Transverse colon (tissue), 4 donors: ENCODE results near the gene MAGI2. TPM values are rescaled to one million over a fixed set of nuclear protein-coding genes. Genes with fewer than 3 reads are reported as not detected.

ENCODE experiments used
- DNase-seq: peaks from one replicate; pipeline ENCODE4 v3.0.0-alpha.2; 2019
- H3K27ac ChIP-seq, 4 donors: fragments of 200-600 bp; sonication (generic); 2 replicates each; pipeline ENCODE4 v1.5.1; 2016 to 2018; ENCODE audit warnings: inconsistent platforms in 4 of 4
- H3K27me3 ChIP-seq: fragments of 200-600 bp; sonication (generic); 2 replicates; pipeline ENCODE4 v1.5.1; 2017; ENCODE audit warnings: inconsistent platforms
- H3K36me3 ChIP-seq, 4 donors: fragments of 200-600 bp; sonication (generic); 2 replicates each; pipeline ENCODE4 v1.5.1; 2017 to 2019; ENCODE audit warnings: inconsistent platforms in 4 of 4
- H3K4me1 ChIP-seq, 4 donors: fragments of 200-600 bp; sonication (generic); 2 replicates each; pipeline ENCODE4 v1.5.1; 2017 to 2020; ENCODE audit warnings: inconsistent platforms in 4 of 4
- H3K4me3 ChIP-seq, 4 donors: fragments of 200-600 bp; sonication (generic); 1 replicate in 1 of 4; 2 replicates in 3 of 4; pipeline versions ENCODE4 v1.5.1 to v1.6.1; 2017 to 2019; ENCODE audit warnings: inconsistent platforms in 4 of 4
- H3K9me3 ChIP-seq, 2 donors: fragments of 200-600 bp; sonication (generic); 2 replicates each; pipeline ENCODE4 v1.5.1; 2017 to 2019; ENCODE audit warnings: inconsistent platforms in 2 of 2
- EP300 ChIP-seq: sonication (generic); formaldehyde crosslinking; IDR thresholded peaks from one replicate; pipeline ENCODE4 v1.6.1; 2017; ENCODE audit warnings: antibody characterized with exemption, low read depth
- POLR2A ChIP-seq: fragments of 450-650 bp; IDR thresholded peaks from one replicate; pipeline ENCODE4 v1.6.1; 2016; ENCODE audit warnings: antibody characterized with exemption, mild to moderate bottlenecking, moderate library complexity
- POLR2AphosphoS5 ChIP-seq, 3 donors: sonication (generic); formaldehyde crosslinking; IDR thresholded peaks; one replicate each; pipeline ENCODE4 v1.6.1; 2016; ENCODE audit warnings: antibody characterized with exemption in 3 of 3
- WGBS, 2 donors: methylation state at CpG; one replicate each; pipeline ENCODE4 v1.1.5; 2018; ENCODE audit warnings: low coverage in 1 of 2; 5-methylcytosine and 5-hydroxymethylcytosine counted together
- in situ Hi-C, 4 donors: fragments of 200-750 bp; cut with MboI; loops; one replicate each; pipeline versions ENCODE4 v1.15.0 to v1.15.1; 2017; ENCODE audit warnings: low sequenced_read_pairs in 3 of 4, low pct_ligation_motif_present in 1 of 4, low pct_unique_long_range_greater_than_20kb in 1 of 4
- intact Hi-C: fragments of 100-400 bp; cut with DNase I; formaldehyde crosslinking; loops from one replicate; pipeline ENCODE4 v1.15.1; 2023; ENCODE audit warnings: low total_unique reads
- total RNA-seq, 4 donors: library from RNA; depleted of rRNA; stranded (reverse); fragments of >200 nt; gene quantifications; one replicate each; pipeline ENCODE4 v1.1.0, GENCODE V29; 2016
- TF ChIP-seq, protein P1 (sequence below), 5 experiments: fragments of 200-600 bp in 3 of 5; fragments of 450-650 bp in 2 of 5; sonication (generic) in 3 of 5; IDR thresholded peaks; 1 replicate in 2 of 5; 2 replicates in 3 of 5; pipeline ENCODE4 v1.5.1; 2016 to 2017; ENCODE audit warnings: antibody characterized with exemption in 5 of 5, inconsistent platforms in 3 of 5, mild to moderate bottlenecking in 2 of 5, moderate library complexity in 1 of 5

The MAGI2 gene
- total RNA-seq, 4 donors from 2014 or later: 1.6 to 9.7 (median 4.1) TPM

DNA sequence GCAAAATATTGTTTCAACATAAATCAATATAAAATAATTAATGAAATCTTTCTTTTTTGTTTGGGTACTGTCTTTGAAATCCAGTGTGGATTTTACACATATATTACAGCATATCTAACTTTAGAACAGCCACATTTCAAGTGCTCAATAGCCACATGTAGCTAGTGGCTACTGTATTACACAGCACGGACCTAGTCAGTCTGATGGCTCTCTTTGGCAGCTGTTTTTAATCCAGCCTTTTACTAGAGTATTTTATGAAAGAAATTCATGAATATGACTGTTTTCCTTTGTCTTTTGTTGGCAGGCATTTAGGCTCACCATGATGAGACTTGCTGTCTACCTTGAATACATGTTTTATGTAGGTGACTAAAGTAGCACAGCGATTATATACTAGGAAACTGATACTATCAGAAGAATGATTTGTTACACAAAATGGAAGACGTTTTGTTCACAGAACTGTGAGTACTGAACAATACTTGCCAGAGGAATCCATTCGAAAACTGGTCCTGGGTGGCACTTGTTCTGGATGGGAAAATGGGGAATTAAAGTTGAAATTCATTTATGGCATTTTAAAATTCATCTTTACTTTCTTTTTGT is 1268.2 kb downstream of the MAGI2 start:
- Histone ChIP-seq H3K27ac (no peak overlapping the region), H3K36me3 (no peaks in the 10 kb centered on the region), H3K4me3 (no peak overlapping the region), H3K27me3 (no peaks in the 10 kb centered on the region), H3K4me1 (no peaks in the 10 kb centered on the region), H3K9me3 (no peaks in the 10 kb centered on the region)
- WGBS, 2 donors: 82 to 89% methylated on average over 4 of the region's 4 CpGs
- no peak for DNase-seq
- in situ Hi-C loops (no loop called here), intact Hi-C loops (no loop called here)
- TF ChIP-seq POLR2A (no peak), POLR2AphosphoS5 (IDR thresholded peaks at IDR 0.05) (no peak), EP300 (no peak)
- TF ChIP-seq, protein P1, sequence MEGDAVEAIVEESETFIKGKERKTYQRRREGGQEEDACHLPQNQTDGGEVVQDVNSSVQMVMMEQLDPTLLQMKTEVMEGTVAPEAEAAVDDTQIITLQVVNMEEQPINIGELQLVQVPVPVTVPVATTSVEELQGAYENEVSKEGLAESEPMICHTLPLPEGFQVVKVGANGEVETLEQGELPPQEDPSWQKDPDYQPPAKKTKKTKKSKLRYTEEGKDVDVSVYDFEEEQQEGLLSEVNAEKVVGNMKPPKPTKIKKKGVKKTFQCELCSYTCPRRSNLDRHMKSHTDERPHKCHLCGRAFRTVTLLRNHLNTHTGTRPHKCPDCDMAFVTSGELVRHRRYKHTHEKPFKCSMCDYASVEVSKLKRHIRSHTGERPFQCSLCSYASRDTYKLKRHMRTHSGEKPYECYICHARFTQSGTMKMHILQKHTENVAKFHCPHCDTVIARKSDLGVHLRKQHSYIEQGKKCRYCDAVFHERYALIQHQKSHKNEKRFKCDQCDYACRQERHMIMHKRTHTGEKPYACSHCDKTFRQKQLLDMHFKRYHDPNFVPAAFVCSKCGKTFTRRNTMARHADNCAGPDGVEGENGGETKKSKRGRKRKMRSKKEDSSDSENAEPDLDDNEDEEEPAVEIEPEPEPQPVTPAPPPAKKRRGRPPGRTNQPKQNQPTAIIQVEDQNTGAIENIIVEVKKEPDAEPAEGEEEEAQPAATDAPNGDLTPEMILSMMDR (IDR thresholded peaks at IDR 0.05): no peak

DNA sequence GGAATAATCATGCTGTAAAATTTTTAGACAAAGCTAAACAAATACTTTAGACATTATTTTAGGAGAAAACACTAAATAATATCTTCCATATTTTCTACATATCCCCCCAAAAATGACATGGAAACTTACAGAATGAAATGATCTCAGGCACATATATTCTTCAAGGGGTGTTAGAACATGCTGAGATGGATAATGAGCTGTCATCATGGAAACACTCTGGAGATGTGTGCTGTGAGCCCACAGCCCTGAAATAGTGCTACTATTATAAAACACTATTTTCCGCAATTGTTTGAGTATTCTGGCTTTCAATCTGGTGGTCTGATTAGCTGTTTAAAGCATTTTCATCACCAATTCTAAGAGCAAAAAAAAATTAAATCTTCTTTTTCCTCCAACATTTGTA is 1269.2 kb downstream of the MAGI2 start:
- Histone ChIP-seq H3K4me3 (no peak overlapping the region), H3K27ac (no peak overlapping the region), H3K9me3 (no peaks in the 10 kb centered on the region), H3K27me3 (no peaks in the 10 kb centered on the region), H3K36me3 (no peaks in the 10 kb centered on the region), H3K4me1 (no peaks in the 10 kb centered on the region)
- TF ChIP-seq, protein P1 (IDR thresholded peaks at IDR 0.05): no peak
- TF ChIP-seq POLR2A (no peak), POLR2AphosphoS5 (IDR thresholded peaks at IDR 0.05) (no peak), EP300 (no peak)
- 89 to 92% methylated on average over 1 of the region's 1 CpG for WGBS, 2 donors
- in situ Hi-C loops (no loop called here), intact Hi-C loops (no loop called here)
- DNase-seq: no peak

DNA sequence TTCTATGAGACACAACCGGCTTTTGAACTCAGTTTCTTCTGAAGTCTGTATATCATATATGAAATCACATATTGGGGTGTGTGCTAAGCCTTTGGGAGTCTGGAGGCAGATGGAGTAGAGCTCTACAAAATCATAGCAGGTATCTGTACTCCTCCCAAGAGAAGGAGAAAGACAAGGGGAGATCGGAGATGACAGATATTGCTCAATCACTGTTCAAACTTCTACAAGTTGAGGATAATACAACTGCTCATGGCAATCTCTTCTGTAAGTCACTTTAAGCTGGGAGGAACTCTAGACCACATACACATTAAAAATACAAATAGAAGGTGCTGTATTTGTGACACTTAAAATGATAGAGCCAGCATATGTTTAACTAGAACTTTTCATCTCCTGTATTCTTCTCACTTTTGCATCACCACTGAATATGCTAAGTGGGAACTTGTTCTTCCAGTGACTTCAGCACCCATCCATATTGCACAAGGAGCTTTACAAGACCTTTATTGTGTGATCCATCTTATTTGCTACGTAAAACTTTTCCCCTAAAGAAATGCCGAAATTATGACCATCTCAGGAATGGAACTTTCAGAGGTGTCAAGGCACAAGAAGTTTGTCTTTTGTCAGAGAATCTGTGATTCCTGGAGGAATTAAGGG is 1273.5 kb downstream of the MAGI2 start:
- DNase-seq: no peak
- Histone ChIP-seq H3K4me1 (peaks cover 0 to 8% (median 0%) of the 10 kb centered on the region in 4 donors), H3K4me3 (no peak overlapping the region), H3K27me3 (no peaks in the 10 kb centered on the region), H3K9me3 (no peaks in the 10 kb centered on the region), H3K27ac (no peak overlapping the region), H3K36me3 (no peaks in the 10 kb centered on the region)
- in situ Hi-C loops: no loop called here
- WGBS, 2 donors: 78 to 86% methylated on average over 4 of the region's 4 CpGs
- no peak for TF ChIP-seq EP300
- no peak for TF ChIP-seq POLR2AphosphoS5 (IDR thresholded peaks at IDR 0.05)
- intact Hi-C loops: no loop called here

DNA sequence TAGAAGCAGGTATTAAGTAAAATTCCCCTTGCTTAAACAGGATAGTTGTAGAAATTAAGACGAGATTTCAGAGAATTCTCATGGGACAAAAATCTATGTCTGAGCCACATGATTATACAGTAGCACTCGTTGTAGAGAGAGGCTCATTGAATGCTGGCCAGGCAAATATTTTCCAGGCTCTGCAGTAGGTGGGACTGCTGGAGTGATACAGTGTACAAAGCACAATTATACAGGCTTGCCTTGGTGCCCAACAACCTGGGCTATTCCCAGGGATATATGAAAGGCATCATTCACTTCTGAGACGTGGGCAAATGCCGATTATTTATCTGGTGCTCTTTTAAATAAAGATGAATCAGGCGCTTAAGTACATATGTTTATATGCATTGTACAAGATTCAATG is 1274.3 kb downstream of the MAGI2 start:
- peaks cover 0 to 8% (median 0%) of the 10 kb centered on the region in 4 donors for H3K4me1 ChIP-seq
- intact Hi-C loops: no loop called here

More for the DNA sequence above, 1274.3 kb downstream of the MAGI2 start:
- DNase-seq: no peak
- Histone ChIP-seq H3K27ac (no peak overlapping the region), H3K36me3 (no peaks in the 10 kb centered on the region), H3K9me3 (no peaks in the 10 kb centered on the region), H3K4me3 (no peak overlapping the region), H3K27me3 (no peaks in the 10 kb centered on the region)
- in situ Hi-C loops: no loop called here
- TF ChIP-seq EP300: no peak
- no peak for TF ChIP-seq POLR2AphosphoS5 (IDR thresholded peaks at IDR 0.05)
- TF ChIP-seq, protein P1 (IDR thresholded peaks at IDR 0.05): no peak
- no peak for TF ChIP-seq POLR2A
- 60 to 65% methylated on average over 5 of the region's 5 CpGs for WGBS, 2 donors
